K562 (cell line): Measurements from ENCODE around the gene GSTO2. TPM values are rescaled to one million over a fixed set of nuclear protein-coding genes. Genes with fewer than 3 reads are reported as not detected.
A peak's percentile ranks its signal among the peaks of the same experiment; 100 is the strongest.

Experiments used
- CBX2 ChIP-seq: fragments of 200-600 bp; sonication (generic); IDR thresholded peaks from one replicate; pipeline ENCODE4 v1.6.1; 2012; ENCODE audit warnings: mild to moderate bottlenecking, low read length, inconsistent platforms; ENCODE audit not compliant: insufficient read depth, poor library complexity, severe bottlenecking
- CBX3 ChIP-seq, 2 experiments: IDR thresholded peaks; 1 replicate in 1 of 2; 2 replicates in 1 of 2; pipeline ENCODE4 v1.6.1; 2012; ENCODE audit warnings: inconsistent platforms in 2 of 2, low read length in 2 of 2, borderline replicate concordance in 1 of 2, control low read depth in 1 of 2
- CREBBP ChIP-seq: IDR thresholded peaks from one replicate; pipeline ENCODE4 v1.6.1; 2012; ENCODE audit warnings: low read depth, mild to moderate bottlenecking, control low read depth, inconsistent platforms, low read length
- FOXK2 ChIP-seq, 2 experiments: fragments of 450-650 bp; IDR thresholded peaks in 1 of 2; conservative IDR thresholded peaks in 1 of 2; 2 replicates each; pipeline ENCODE4 v1.6.1; 2016; ENCODE audit warnings: low read depth in 2 of 2, mild to moderate bottlenecking in 1 of 2
- GATA2 ChIP-seq: sonication (generic); formaldehyde crosslinking; IDR thresholded peaks from 2 replicates; pipeline ENCODE4 v1.4.0; 2020; ENCODE audit warnings: mild to moderate bottlenecking, missing genetic modification reagents
- KLF13 ChIP-seq: fragments of 450-650 bp; IDR thresholded peaks from 2 replicates; pipeline ENCODE4 v1.6.1; 2016; ENCODE audit warnings: missing genetic modification characterization, low read depth, mild to moderate bottlenecking, missing compliant biosample characterization, moderate library complexity, borderline replicate concordance
- MAFK ChIP-seq: IDR thresholded peaks from 2 replicates; pipeline ENCODE4 v1.6.1; 2011; ENCODE audit warnings: low read length, improper control_type of control experiment
- MTF1 ChIP-seq: fragments of 250-450 bp; sonication (Bioruptor Pico); IDR thresholded peaks from 2 replicates; pipeline ENCODE4 v1.9.0; 2021; ENCODE audit warnings: moderate library complexity, mild to moderate bottlenecking, inconsistent platforms, borderline replicate concordance
- MYNN ChIP-seq, 2 experiments: sonication (generic); formaldehyde crosslinking in 1 of 2; IDR thresholded peaks; 2 replicates each; pipeline versions ENCODE4 v1.5.0 to v1.6.1; 2016 to 2020; ENCODE audit warnings: antibody characterized with exemption in 1 of 2, missing genetic modification reagents in 1 of 2
- NFE2 ChIP-seq: IDR thresholded peaks from 2 replicates; pipeline ENCODE4 v1.6.1; 2014; ENCODE audit warnings: antibody characterized with exemption, low read depth
- NFYB ChIP-seq: IDR thresholded peaks from 2 replicates; pipeline ENCODE4 v1.6.1; 2011; ENCODE audit warnings: mild to moderate bottlenecking, moderate library complexity; ENCODE audit not compliant: insufficient read length; ENCODE audit errors: extremely low read depth
- SPI1 ChIP-seq: IDR thresholded peaks from 2 replicates; pipeline ENCODE4 v1.6.1; 2011; ENCODE audit warnings: low read depth, low read length, control low read depth, borderline replicate concordance
- TFAM ChIP-seq: fragments of 250-450 bp; sonication (Bioruptor Pico); conservative IDR thresholded peaks from 2 replicates; pipeline ENCODE4 v1.5.0; 2021; ENCODE audit warnings: mild to moderate bottlenecking, moderate library complexity
- XRCC5 ChIP-seq: fragments of 200-400 bp; formaldehyde crosslinking; IDR thresholded peaks from 2 replicates; pipeline ENCODE4 v1.6.1; 2017; ENCODE audit warnings: low read depth, mild to moderate bottlenecking, low read length
- YY1 ChIP-seq, 3 experiments: IDR thresholded peaks; 2 replicates each; pipeline ENCODE4 v1.6.1; 2011; ENCODE audit warnings: low read length in 2 of 3, mild to moderate bottlenecking in 2 of 3, moderate library complexity in 2 of 3, borderline replicate concordance in 1 of 3, control low read depth in 1 of 3, low read depth in 1 of 3; ENCODE audit not compliant: insufficient read depth in 3 of 3, insufficient replicate concordance in 2 of 3, control insufficient read depth in 1 of 3, insufficient read length in 1 of 3; ENCODE audit errors: extremely low read depth in 1 of 3
- ZNF224 ChIP-seq: sonication (generic); formaldehyde crosslinking; IDR thresholded peaks from 2 replicates; pipeline ENCODE4 v1.8.0; 2022; ENCODE audit warnings: mild to moderate bottlenecking, missing genetic modification reagents
- ZNF253 ChIP-seq: fragments of 250-450 bp; sonication (Bioruptor Pico); conservative IDR thresholded peaks from 2 replicates; pipeline ENCODE4 v1.6.1; 2021; ENCODE audit warnings: mild to moderate bottlenecking
- polyA plus RNA-seq, 8 experiments: library from polyadenylated mRNA; depleted of rRNA in 4 of 8; stranded (reverse) in 5 of 8; unstranded in 3 of 8; fragments of >200 nt; fragmentation: Nextera tagmentation in 2 of 8; fragmentation: Illumina TruSeq in 1 of 8; extraction: Ambion mirVana in 2 of 8; extraction: Trizol in 1 of 8; gene quantifications; 2 replicates each; pipeline versions ENCODE4 v1.2.1 to v1.2.3, GENCODE V29; 2011 to 2014; ENCODE audit warnings: inconsistent platforms in 1 of 8, missing spikeins in 1 of 8
- total RNA-seq, 7 experiments: library from RNA; depleted of rRNA in 6 of 7; stranded (reverse); fragments of >200 nt in 6 of 7; fragmentation: Illumina TruSeq in 2 of 7; extraction: Trizol in 2 of 7; gene quantifications; 2 replicates each; pipeline versions ENCODE4 v1.2.1 to v1.2.3, GENCODE V29; 2011 to 2021; ENCODE audit warnings: low replicate concordance in 1 of 7
- TF ChIP-seq, protein P1 (sequence below): fragments of 250-450 bp; sonication (Bioruptor Pico); IDR thresholded peaks from 2 replicates; pipeline ENCODE4 v1.5.0; 2021; ENCODE audit warnings: mild to moderate bottlenecking, borderline replicate concordance
- TF ChIP-seq, protein P2 (sequence below), 2 experiments: fragments of 450-650 bp; IDR thresholded peaks; 2 replicates each; pipeline ENCODE4 v1.6.1; 2016
- TF ChIP-seq, protein P3 (sequence below): fragments of 450-650 bp; formaldehyde crosslinking; IDR thresholded peaks from 2 replicates; pipeline ENCODE4 v1.4.0; 2020; ENCODE audit warnings: mild to moderate bottlenecking, moderate library complexity
- TF ChIP-seq, protein P4 (sequence below): sonication (generic); formaldehyde crosslinking; IDR thresholded peaks from 2 replicates; pipeline ENCODE4 v1.8.0; 2022; ENCODE audit warnings: missing genetic modification reagents, mild to moderate bottlenecking, moderate library complexity, borderline replicate concordance

The GSTO2 gene
- total and polyA plus RNA-seq, 9 of the 15 experiments (the other 6 are each of a cell fraction or from before 2014, with no cell fraction given) = 0.18 to 1.8 (median 0.90) TPM

DNA sequence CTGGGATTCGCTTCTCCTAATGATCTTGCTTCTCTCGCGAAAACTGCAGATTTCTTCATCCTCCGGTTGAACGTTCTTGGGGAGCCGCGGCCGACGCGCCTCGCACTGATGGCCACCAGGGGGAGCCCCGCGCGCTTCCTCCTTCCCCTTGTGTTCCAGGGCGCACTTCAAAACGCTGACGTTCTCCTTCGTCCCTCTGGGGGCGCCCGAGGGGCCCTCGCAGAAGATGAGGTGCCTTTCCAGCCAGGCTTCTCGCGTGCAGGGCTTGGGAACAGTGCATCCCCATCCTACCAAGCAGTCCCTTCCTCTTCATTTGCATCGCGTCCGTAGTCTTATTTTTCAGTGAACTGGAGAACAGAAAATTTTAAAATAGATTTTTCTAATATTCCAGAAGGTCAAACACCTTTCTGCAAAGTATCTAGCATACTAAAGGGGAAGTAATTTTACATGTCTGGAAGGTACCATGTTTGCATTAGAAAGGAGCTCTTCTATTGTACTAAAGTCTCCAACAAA, 22.5 kb downstream of the GSTO2 start (continued):
- TF ChIP-seq GATA2 (CRISPR knock-in tag) = no peak
- no peak for TF ChIP-seq CREBBP
- peak; percentile 88; the same call in 1 of the 2 replicates for TF ChIP-seq XRCC5
- TF ChIP-seq ZNF224 (CRISPR knock-in tag) = no peak
- TF ChIP-seq SPI1 = peak; percentile 46; the same call in 1 of the 2 replicates
- no peak for TF ChIP-seq CBX2
- no peak for TF ChIP-seq NFE2
- no peak for TF ChIP-seq MAFK
- TF ChIP-seq CBX3 (IDR thresholded peaks at IDR 0.05; ENCODE audit: borderline replicate concordance in 1 of 2, low read length in 2 of 2) = no peak
- TF ChIP-seq, protein P1, sequence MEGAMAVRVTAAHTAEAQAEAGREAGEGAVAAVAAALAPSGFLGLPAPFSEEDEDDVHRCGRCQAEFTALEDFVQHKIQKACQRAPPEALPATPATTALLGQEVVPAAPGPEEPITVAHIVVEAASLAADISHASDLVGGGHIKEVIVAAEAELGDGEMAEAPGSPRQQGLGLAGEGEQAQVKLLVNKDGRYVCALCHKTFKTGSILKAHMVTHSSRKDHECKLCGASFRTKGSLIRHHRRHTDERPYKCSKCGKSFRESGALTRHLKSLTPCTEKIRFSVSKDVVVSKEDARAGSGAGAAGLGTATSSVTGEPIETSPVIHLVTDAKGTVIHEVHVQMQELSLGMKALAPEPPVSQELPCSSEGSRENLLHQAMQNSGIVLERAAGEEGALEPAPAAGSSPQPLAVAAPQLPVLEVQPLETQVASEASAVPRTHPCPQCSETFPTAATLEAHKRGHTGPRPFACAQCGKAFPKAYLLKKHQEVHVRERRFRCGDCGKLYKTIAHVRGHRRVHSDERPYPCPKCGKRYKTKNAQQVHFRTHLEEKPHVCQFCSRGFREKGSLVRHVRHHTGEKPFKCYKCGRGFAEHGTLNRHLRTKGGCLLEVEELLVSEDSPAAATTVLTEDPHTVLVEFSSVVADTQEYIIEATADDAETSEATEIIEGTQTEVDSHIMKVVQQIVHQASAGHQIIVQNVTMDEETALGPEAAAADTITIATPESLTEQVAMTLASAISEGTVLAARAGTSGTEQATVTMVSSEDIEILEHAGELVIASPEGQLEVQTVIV = no peak
- TF ChIP-seq KLF13 (tag) = no peak
- TF ChIP-seq MTF1 (CRISPR knock-in tag) = no peak
- no peak for TF ChIP-seq ZNF253
- TF ChIP-seq NFYB = no peak
- TF ChIP-seq, protein P2, sequence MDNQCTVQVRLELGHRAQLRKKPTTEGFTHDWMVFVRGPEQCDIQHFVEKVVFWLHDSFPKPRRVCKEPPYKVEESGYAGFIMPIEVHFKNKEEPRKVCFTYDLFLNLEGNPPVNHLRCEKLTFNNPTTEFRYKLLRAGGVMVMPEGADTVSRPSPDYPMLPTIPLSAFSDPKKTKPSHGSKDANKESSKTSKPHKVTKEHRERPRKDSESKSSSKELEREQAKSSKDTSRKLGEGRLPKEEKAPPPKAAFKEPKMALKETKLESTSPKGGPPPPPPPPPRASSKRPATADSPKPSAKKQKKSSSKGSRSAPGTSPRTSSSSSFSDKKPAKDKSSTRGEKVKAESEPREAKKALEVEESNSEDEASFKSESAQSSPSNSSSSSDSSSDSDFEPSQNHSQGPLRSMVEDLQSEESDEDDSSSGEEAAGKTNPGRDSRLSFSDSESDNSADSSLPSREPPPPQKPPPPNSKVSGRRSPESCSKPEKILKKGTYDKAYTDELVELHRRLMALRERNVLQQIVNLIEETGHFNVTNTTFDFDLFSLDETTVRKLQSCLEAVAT (IDR thresholded peaks at IDR 0.05) = peak in 1 of 2 experiments; percentile 36; a peak in 1 of 4 replicates
- no peak; a peak in 1 of 4 replicates for TF ChIP-seq FOXK2 (conservative IDR thresholded peaks at IDR 0.05 in 1 of 2, IDR thresholded peaks at IDR 0.05 in 1 of 2; ENCODE audit: low read depth in 2 of 2)
- no peak for TF ChIP-seq TFAM (CRISPR knock-in tag)
- TF ChIP-seq, protein P3, sequence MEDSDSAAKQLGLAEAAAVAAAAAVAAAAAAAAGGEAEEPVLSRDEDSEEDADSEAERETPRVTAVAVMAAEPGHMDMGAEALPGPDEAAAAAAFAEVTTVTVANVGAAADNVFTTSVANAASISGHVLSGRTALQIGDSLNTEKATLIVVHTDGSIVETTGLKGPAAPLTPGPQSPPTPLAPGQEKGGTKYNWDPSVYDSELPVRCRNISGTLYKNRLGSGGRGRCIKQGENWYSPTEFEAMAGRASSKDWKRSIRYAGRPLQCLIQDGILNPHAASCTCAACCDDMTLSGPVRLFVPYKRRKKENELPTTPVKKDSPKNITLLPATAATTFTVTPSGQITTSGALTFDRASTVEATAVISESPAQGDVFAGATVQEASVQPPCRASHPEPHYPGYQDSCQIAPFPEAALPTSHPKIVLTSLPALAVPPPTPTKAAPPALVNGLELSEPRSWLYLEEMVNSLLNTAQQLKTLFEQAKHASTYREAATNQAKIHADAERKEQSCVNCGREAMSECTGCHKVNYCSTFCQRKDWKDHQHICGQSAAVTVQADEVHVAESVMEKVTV (CRISPR knock-in tag) = peak; percentile 59
- no peak for TF ChIP-seq MYNN (IDR thresholded peaks at IDR 0.05)
- no peak for TF ChIP-seq MYNN (CRISPR knock-in tag; IDR thresholded peaks at IDR 0.05)
- TF ChIP-seq, protein P4, sequence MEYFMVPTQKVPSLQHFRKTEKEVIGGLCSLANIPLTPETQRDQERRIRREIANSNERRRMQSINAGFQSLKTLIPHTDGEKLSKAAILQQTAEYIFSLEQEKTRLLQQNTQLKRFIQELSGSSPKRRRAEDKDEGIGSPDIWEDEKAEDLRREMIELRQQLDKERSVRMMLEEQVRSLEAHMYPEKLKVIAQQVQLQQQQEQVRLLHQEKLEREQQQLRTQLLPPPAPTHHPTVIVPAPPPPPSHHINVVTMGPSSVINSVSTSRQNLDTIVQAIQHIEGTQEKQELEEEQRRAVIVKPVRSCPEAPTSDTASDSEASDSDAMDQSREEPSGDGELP (CRISPR knock-in tag) = peak; percentile 39; the same call in 1 of the 2 replicates
- peak in 1 of 3 experiments; percentile 15 for TF ChIP-seq YY1 (IDR thresholded peaks at IDR 0.05; ENCODE audit: borderline replicate concordance in 1 of 3, control insufficient read depth in 1 of 3, extremely low read depth in 1 of 3, insufficient read depth in 3 of 3, insufficient read length in 1 of 3, insufficient replicate concordance in 2 of 3, low read depth in 1 of 3, low read length in 2 of 3)
